ENCODE measurements around the gene CHST11.

The CHST11 gene

DNA sequence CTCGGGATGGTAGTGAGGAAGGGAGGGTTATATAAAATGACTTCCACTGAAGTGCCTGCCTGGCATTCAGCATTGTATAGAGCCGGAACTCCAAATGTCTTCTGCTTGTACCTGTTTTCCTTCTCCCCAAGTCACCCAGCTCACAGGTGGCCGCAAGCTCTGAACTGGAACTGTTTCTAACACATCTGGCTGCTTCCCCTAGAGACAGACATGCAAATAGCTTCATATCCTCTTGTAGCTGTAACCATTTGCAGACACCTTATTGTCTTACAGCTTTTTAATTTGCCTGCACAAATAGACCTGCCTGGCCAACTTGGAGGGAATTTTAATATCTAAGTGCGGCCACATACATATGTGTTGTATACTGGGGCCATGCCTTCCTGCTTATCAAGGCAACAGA is 126.0 kb downstream of the CHST11 start:
- no peak for DNase-seq (ENCODE audit: low read depth in 2 of 2)

DNA sequence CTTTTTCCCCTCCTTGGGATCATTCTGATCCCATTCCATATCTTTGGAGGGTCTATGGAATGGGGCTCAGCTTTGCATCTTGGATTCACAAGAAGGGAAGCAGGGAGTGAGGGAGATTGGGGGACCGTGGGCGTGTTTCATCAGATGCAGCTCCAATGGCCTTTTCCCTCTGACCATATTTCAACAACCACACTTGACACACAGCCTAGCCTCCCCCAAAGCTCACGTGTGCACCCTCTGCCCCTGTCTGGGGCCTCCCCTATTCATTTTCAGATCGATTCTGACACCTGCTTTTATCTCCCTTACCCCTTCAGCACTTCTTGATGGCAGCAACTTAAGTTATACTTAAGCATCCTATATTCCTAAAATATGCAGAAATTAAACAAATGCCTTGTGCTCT is 126.6 kb downstream of the CHST11 start:
- DNase-seq (ENCODE audit: low read depth in 2 of 2) = no peak

DNA sequence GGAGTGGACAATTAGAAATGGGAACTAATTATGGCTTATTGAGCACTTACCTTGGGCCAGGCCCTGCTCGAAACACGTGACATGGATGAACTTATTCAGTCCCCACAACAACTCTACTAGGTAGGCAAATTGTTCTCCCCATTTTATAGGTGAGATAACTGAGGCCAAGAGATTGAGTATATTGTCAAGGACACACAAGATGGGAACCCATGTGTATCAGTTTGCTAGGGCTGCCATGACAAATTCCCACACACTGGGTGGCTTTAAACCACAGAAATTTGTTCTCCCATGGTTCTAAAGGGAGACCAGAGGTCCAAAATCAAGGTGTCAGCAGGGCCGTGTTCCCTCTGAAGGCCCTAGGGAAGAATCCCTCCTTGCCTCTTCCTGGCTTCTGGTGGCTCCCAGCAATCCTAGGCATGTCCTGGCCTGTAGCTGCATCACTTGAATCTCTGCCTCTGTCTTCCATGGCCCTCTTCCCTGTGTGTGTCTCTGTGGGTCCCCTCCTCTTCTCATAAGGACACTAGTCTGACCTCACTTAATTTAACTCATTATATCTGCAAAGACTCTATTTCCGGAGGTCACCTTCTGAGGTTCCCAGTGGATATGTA is 128.8 kb downstream of the CHST11 start:
- no peak for DNase-seq (ENCODE audit: low read depth in 2 of 2)

DNA sequence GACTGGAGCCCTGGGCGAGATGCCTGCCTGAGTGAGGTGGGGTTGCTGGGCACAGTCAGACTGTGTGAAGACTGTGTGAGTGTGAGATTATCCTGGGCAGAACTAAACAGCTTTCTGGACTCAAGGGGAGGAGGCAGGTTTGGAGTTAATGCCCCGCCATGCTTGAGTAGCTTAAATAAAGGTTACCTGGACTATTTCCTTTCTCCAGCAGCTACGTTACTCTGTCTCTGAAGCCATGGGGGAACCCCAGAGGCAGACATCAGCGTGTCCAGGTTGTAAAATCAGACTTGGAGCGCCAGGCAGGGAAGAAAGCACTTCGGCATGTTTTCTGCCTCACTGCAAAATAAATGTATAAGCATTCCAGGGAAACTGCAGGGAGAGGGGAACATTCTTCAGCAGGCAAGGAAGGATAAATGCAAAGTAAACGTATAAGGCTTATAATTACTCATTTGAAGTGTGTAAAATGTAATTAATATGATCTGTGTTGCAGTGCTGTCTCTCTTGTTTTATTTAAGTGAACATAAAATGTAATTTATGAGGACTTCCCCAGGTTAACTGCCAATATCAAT is 129.7 kb downstream of the CHST11 start:
- DNase-seq (ENCODE audit: low read depth in 2 of 2) = no peak

DNA sequence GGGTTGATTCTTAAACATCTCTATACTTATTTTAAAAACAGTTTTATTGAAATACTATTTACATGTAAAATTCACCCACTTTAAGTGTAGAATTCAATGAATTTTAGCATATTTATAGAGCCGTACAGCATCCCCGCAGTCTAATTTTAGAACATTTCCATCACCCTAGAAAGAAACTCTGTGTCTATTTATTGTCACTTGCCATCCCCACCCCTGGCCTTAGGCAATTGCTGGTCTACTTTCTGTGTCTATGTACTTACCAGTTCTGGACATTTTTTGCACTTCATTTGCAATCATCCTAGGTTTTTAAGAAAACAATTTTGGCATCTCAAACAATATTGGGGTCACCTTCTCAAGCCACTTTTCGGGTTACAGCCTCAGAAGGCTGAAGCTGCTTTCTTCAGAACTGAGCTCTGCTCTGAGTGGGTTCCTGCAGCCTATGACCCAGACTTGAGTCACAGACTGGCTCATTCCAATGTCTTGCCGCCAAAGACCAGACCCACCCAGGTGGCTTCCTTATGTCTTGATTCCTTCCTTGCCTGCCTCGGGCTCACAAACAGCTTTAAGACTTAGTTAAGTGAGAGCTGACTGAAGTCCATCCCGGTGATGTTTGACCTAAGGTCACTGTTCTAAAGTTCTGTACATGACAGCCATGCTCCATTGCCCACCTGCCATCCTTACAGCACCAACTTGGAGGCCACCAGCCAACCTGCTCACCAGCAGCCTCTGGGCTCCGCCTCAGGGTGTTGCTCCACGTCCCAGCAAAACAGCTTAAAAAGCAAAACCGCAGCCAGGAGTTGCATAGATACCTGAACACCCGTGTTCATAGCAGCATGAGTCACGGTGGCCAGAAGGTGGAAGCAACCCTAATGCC is 131.5 kb downstream of the CHST11 start:
- DNase-seq (ENCODE audit: low read depth in 2 of 2) = no peak

DNA sequence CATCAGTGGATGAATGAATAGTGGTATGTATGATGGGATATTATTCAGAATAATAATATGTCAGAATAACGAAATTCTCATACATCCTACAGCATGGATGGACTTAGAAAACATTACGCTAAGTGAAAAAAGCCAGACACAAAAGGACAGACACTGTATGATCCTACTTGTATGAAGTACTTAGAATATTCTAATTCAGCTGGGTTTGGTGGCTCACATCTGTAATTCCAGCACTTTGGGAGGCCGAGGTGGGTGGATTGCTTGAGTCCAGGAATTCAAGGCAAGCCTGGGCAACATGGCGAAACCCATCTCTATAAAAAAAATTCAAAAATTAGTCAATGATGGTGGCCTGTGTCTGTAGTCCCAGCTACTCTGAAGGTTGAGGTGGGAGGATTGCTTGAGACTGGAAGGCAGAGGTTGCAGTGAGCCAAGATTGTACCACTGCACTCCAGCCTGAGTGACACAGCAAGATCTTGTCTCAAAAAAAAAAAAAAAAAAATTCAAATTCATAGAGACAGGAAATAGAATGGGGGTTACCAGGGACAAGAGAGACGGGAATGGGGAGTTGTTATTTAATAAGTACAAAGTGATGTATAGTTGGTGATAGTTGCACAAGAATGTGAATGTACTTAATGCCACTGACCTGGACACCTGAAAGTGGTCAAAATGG is 132.3 kb downstream of the CHST11 start:
- DNase-seq (ENCODE audit: low read depth in 2 of 2) = no peak

DNA sequence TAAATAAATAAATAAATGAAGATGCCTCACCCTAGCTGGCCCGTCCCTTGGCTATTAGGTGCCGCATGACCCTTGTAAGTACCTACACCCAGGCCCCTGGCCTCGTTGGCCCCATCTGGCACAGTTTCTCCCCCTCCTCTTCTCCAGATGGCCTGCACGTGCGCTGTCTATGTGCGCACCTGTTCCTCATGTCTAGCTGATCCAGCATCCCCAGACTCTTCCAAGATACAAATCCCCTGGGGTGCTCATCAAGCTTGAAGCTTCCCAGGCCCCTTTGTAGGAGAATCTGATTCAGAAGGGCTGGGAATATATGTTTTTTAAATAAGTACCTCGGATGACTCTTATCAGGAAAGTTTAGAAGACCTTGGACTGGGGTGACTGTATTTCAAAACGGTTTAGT is 133.3 kb downstream of the CHST11 start:
- DNase-seq (ENCODE audit: low read depth in 2 of 2) = no peak

DNA sequence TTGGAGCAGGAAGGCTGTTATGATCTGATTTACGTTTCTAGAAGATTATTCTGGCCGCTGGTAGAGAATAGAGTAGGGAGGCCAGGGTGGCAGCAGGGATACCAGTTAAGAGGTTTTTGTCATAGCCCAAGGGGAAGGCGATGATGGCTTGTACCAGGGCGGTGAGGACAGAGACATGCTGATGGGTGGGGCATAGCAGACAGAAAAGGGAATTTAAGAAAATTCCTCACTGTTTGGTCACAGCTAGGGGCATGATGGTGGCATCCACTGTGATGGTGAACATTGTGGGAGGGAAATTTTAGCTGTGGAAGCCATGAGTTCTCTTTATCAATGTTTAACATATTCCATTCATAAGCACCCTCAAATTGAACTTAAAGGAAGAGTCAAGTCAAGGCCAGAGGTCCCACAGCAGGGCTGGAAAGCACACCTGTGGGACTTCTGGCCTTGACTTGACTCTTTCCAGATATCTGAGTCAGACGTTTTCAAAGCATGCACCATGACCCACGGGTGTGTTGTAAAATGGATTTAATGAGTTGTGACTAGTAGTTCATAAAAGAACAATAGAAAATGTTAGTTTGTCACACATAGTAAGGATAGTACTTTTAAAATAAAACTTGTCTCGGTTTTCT is 134.6 kb downstream of the CHST11 start:
- DNase-seq (ENCODE audit: low read depth in 2 of 2) = no peak

DNA sequence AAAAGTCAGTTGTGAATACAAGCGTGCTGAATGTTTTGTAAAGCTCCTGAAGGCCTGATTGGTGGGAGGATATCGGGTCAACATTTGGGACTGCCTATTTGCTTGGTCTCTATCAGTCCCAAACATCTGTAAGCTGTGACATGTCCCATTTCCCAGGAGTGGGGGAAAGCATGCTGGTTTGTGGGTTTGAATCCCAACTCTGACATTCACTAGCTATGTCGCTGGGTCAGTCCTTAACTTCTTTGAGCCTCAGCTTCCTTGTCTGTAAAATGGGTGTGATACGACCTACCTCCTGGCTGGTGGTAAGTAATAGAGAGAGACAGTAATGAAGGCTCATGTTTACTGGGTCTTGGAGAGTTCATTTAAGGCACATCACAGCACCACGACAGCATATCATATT is 136.7 kb downstream of the CHST11 start:
- DNase-seq (ENCODE audit: low read depth in 2 of 2) = no peak

DNA sequence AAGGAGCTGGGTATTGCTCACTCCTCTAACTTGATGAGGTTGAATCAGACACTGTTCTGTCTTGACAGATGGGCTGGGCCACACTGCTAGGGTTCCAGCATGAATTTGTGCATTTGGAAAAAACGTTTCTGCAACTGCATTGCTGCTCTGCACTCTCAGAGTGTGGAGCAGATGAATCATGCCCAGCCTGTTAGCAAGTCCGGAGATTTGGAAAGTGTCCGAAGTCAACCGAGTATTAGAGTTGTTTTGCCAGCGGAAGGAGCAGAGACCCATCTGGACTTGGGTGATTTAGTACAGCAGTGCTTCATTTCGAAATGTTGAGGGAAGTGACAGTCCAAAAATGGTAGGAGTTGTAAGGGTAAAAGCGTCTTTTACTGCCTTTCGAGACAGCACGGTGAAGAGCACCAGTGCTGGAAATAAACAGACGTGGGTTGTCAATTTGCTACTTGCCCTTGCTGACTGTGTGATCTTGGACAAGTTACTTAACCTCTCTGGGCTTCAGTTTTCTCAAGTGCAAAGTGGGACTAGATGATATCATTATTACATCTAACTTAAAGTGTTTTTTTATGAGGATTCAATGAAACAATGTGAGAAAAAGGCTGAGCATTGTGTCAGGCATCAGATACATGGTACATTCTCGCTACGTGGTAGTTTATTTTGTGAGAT is 139.5 kb downstream of the CHST11 start:
- no peak for DNase-seq (ENCODE audit: low read depth in 2 of 2)

DNA sequence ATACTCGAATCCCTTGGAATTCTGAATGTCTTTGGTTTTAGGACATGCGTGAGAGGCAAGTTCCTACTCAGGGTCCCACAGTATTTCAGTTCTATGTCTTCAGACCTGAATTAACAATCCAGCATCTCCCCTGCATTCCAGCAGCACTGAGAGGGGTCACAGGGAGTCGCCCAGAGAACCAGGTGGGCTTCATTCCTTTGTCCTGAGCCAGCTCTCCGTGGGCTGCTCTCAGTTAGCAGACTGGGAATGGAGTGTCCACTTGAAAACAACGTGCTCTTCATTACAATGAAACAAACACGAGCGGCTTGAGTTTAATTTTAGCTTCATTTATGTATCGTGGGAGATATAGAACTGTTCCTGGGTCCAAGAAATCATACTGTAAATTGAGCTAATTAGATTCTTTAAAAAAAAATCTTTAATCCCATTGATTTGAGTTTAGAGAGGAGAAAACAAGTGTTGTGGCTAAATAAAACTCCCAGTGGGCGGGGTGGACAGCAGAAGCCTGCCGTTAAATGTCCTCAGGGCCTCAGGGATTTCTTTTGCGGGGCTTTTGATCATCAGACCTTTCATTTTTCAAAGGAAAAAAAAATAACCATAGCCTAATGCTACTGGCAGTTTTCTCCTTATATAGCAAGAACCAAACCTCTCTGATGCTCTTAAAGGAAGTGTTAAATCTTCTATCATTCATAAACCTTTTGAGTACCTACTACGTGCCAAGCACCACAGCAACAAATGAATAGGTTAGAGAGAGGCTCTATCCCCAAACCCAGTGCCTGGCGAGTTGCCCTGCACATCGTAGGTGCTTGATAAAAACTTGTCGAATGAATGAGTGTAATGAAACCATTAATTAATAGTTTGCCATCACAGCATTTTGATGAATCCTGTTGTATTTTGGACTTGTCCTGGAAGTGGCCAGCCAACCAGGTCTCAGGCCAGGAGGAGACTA is 140.4 kb downstream of the CHST11 start:
- no peak for DNase-seq (ENCODE audit: low read depth in 2 of 2)

DNA sequence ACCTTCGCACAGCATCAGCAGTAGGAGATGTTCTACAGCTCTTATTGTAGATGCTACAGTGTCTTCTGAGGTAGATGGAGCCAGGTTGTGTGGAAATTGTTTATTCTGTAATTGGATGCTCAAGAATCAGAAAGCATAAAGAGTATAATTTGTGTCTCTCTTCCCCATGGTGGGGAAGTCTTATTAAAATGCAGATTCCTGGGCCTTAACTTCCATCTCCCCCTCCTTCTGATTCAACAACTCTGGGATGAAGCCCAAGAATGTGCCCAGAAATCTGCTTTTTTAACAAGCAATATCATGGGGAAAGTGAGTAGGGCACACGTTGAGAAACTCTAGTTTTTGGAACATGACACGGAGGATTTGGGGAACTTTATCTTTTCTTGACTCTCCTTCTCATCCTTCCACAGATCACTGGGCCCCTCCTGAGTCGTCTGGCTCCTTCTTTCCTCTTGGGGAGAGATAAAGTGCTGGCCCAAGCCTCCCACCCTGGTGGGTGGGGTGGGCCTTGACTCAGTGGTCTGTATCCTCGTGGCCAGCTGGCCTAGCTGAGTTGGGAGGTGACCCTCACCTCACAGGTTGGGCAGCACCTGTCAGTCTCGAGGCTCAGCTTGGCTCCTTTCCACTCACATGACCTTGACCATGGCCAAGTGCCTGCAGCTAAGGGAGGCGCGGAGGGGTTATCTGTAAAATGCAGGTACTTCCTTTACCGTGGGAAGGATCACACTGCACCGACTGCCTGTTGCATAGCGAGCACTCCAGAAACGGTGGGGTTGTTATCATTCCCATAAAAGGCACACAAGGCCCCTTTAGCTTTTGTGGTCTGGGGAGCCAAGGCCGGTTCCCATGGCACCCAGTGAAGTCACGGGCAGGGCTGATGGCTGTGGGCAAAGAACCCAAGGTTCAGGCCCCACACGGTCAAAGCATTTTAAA is 141.9 kb downstream of the CHST11 start:
- DNase-seq (ENCODE audit: low read depth in 2 of 2) = no peak

DNA sequence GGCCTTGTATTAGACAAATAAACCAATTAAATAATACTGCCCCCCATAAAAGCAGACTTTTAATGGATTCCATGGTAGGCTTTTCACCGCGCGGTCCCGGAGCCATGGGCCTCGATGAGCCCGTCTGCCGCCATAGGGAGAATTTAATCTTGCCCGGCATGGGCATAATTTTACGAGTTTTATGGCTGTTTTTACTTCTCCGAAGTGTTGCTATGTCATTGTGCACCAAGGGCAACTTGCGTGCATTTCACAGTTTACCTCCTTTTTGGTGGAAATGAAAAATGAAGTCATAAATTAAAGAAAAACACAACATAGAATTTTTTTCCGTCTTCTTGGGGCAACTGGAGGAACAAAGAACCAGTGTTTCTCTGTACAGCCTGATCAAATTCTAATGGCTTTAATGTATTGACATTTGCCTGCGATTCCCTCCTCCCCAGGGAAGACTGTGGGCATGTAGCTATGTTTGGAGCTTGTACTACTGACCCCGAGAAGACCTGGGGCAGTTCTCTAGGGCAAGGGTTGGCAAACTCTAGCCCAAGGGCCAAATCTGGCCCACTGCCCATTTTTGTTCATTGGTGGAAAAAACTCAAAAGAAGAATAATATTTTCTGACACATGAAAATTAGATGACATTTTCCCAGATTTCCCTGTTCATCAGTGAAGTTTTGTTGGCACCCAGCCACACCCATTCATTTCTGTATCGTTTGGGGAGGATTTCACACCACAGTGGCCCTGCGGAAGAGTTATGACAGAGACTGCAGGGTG is 142.7 kb downstream of the CHST11 start:
- no peak for DNase-seq (ENCODE audit: low read depth in 2 of 2)

DNA sequence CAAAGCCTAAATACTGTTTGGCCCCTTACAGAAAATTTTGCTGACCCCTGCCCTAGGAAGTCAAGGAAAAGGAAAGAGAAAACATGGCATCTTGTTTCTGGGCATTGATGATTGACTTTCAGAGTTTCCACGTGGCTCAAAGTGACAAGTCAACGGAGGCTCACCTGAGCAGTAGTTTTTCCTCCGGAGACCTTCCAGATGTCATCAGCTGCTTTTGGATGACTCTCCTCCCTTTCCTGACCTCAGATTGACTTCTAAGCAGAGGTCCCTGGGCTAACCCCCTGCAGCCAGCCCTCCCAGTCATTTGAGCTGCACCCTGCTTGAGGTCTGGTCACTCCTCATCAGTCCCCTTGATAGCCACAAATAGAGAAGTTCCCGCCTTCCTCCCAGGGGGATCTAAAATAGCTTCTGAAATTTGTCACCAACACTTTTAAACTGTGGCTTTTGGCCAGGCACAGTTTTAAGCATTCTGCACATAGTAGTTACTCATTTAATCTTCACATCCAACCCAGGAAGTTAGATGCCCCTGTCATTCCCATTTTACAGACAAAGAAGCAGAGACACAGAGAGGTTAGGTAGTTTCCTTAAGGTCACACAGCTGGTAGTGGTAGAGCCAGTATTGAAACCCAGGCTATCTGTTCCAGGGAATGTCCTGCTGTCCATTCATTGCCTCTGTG is 143.4 kb downstream of the CHST11 start:
- DNase-seq (ENCODE audit: low read depth in 2 of 2) = no peak

DNA sequence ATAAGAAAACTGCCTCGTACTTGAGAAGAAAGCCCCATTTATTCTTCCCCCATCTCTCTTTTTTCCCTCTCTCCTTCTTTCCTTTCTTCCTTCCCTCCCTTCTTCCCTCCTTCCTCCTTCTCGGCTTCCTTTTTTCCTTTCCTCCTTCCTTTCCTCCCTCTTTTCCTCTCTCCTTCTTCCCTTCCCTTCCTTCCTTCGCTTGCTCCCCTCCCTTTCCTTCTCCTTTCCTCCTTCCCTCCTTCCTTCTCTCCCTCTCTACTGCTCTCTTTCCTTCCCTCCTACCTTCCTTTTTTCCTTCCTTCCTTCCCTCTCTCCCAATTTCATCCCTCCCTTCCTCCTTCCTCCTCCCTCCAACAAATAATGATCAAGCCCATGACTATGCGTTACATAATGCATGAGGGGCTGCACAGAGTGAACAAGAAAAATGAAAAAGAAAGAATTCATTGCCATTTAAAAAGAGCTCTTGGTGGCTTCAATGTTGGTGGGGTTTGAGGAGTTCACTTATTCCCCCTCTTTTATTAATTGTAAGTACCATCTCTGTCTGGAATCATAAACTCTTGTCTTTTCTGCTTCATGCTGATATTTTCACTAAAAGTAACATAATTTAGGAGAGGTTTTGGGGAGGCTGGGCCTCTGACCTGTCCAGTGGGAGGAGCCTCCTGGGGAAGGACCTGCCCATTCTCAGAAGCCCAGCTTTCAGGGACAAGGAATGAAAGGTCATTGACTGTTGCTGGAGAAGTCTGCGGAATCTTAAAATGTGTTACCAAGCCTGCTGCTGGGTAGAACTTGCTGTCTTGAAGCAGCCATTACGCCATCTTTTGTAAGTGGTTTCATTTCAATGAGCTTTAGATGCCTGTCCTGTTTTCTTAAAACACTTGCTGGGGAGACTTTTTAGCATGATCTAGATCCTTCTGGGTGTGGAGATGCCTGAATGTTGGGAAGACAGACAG is 144.3 kb downstream of the CHST11 start:
- DNase-seq (ENCODE audit: low read depth in 2 of 2) = no peak

DNA sequence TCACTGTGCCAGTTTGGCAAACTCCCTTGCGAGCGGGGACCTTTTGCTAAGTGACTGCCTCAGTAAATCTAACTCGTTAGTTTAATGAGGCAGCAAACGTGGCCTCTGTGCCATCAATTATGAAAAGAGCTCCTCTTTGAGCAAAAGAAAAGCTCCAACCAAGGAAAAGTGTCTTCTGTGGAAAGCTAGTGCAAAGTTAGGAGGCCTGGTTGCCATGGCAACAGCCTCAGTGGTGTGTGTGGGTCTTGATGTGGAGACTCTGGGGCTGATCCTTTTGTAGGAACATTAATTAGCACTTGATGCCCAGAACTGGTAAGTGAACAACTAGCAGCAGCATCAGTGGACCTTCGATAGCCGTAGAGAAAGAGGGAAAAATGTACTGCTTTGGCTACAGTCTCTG is 145.7 kb downstream of the CHST11 start:
- DNase-seq (ENCODE audit: low read depth in 2 of 2) = no peak

DNA sequence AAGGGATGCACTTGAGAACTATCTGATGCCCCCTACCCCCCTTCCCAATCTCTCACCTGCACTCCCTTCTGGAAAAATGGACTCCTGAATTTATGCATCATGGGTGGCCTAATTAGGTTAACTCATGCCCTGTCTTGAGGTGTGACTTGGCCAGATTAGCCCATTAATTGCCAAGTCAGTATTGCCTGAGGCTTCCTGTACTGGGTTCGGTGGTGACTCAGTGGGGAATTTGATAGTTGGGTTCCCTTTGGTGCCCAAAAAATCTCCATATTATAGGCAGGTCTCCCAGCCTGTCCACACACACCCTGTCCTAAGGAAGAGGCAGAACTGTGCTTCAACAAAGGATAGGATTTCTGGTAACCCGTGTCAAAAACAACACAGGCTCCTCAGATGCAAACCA is 146.1 kb downstream of the CHST11 start:
- no peak for DNase-seq (ENCODE audit: low read depth in 2 of 2)
